LNCaP clone FGC (cell line): ENCODE data around the gene MYL12A.
A peak's percentile ranks its signal among the peaks of the same experiment; 100 is the strongest.
"Not testable (repeated sequence)": the region's sequence is repeated elsewhere in the genome, so short reads cannot be mapped to it uniquely, and the experiment has no call there.

ENCODE experiments used
- DNase-seq: peaks from one replicate; pipeline ENCODE4 v3.0.0-alpha.2; 2011; ENCODE audit warnings: low read depth
- H3K4me3 ChIP-seq: 2 replicates; pipeline ENCODE4 v1.5.1; 2011; ENCODE audit warnings: mild to moderate bottlenecking, low read depth, low read length, control low read depth
- CTCF ChIP-seq: IDR thresholded peaks from 2 replicates; pipeline ENCODE4 v1.5.1; 2012; ENCODE audit warnings: mild to moderate bottlenecking; ENCODE audit not compliant: control insufficient read depth, insufficient read depth; ENCODE audit errors: extremely low read depth

The MYL12A gene

GRCh38 chr18:3269241-3269913 is 21.8 kb downstream of the MYL12A start:
- TF ChIP-seq CTCF = no peak
- H3K4me3 ChIP-seq = no peak overlapping the region
- no peak for DNase-seq

- TF ChIP-seq CTCF = no peak
- no peak for DNase-seq
- H3K4me3 ChIP-seq = no peak overlapping the region
Measured at GRCh38 chr18:3269914-3270299, 22.3 kb downstream of the MYL12A start.

GRCh38 chr18:3273042-3273441 is 25.4 kb downstream of the MYL12A start:
- TF ChIP-seq CTCF = no peak
- H3K4me3 ChIP-seq = no peak overlapping the region
- DNase-seq = no peak

GRCh38 chr18:3277643-3278213 is 30.1 kb downstream of the MYL12A start:
- DNase-seq = not testable (repeated sequence)

GRCh38 chr18:3279201-3280185 is 31.9 kb downstream of the MYL12A start:
- DNase-seq = no peak
- no peak for TF ChIP-seq CTCF
- no peak overlapping the region for H3K4me3 ChIP-seq

More at GRCh38 chr18:3277643-3278213, 30.1 kb downstream of the MYL12A start:
- not testable (repeated sequence) for H3K4me3 ChIP-seq

GRCh38 chr18:3281456-3282400 is 34.1 kb downstream of the MYL12A start:
- DNase-seq = peak; percentile 67
- TF ChIP-seq CTCF = peak; percentile 58
- H3K4me3 ChIP-seq = no peak overlapping the region
